ES-I3 (cell line): Measurements from ENCODE around the gene TMPRSS11E.
A peak's percentile ranks its signal among the peaks of the same experiment; 100 is the strongest.
"Not testable (repeated sequence)": the region's sequence is repeated elsewhere in the genome, so short reads cannot be mapped to it uniquely, and the experiment has no call there.

Experiments used
- H3K36me3 ChIP-seq: 2 replicates; pipeline ENCODE4 v1.6.1; 2013; ENCODE audit warnings: mild to moderate bottlenecking, low read length, control low read depth, moderate library complexity; ENCODE audit not compliant: insufficient read depth
- H3K4me1 ChIP-seq: 2 replicates; pipeline ENCODE4 v1.6.1; 2013; ENCODE audit warnings: mild to moderate bottlenecking, control low read depth, low read length; ENCODE audit not compliant: insufficient read depth
- H3K9ac ChIP-seq: 2 replicates; pipeline ENCODE4 v1.6.1; 2013; ENCODE audit warnings: low read depth, mild to moderate bottlenecking, low read length, moderate library complexity
- H3K9me3 ChIP-seq: 2 replicates; pipeline ENCODE4 v1.6.1; 2013; ENCODE audit warnings: mild to moderate bottlenecking, low read length, moderate library complexity; ENCODE audit not compliant: control insufficient read depth, insufficient read depth

TMPRSS11E gene

GRCh38 chr4:68447201-68447600 lies at the start of gene TMPRSS11E:
Gene TMPRSS11E, plus strand, starts transcription at chr4:68447463. Its CDS starts 50 bp downstream, at chr4:68447513.
- peaks cover 39% of the 10 kb centered on the region for H3K4me1 ChIP-seq
- no peaks in the 10 kb centered on the region for H3K36me3 ChIP-seq
- H3K9ac ChIP-seq = no peak within 1 kb of the TSS

GRCh38 chr4:68399306-68399705 lies 48.0 kb upstream of the TMPRSS11E start:
- H3K36me3 ChIP-seq = no peaks in the 10 kb centered on the region
- H3K4me1 ChIP-seq = peaks cover 15% of the 10 kb centered on the region
- no peak overlapping the region for H3K9ac ChIP-seq
- no peaks in the 10 kb centered on the region; the same call in 1 of the 2 replicates for H3K9me3 ChIP-seq

More at GRCh38 chr4:68447201-68447600, at the start of gene TMPRSS11E:
- H3K9me3 ChIP-seq = no peaks in the 10 kb centered on the region

- peaks cover 28% of the 10 kb centered on the region for H3K4me1 ChIP-seq
- no peaks in the 10 kb centered on the region; the same call in 1 of the 2 replicates for H3K9me3 ChIP-seq
- no peak overlapping the region for H3K9ac ChIP-seq
- H3K36me3 ChIP-seq = no peaks in the 10 kb centered on the region
Measured at GRCh38 chr4:68401231-68401630, 46.0 kb upstream of the TMPRSS11E start.

- H3K9me3 ChIP-seq = no peaks in the 10 kb centered on the region; the same call in 1 of the 2 replicates
- no peaks in the 10 kb centered on the region for H3K36me3 ChIP-seq
- peak overlapping the region; percentile 4; the same call in 1 of the 2 replicates for H3K9ac ChIP-seq
- H3K4me1 ChIP-seq = peaks cover 21% of the 10 kb centered on the region
Measured at GRCh38 chr4:68404153-68404552, 43.1 kb upstream of the TMPRSS11E start.

- not testable (repeated sequence) for H3K36me3 ChIP-seq, H3K9me3 ChIP-seq
- Histone ChIP-seq H3K9ac (peak overlapping the region; percentile 57), H3K4me1 (peaks cover 34% of the 10 kb centered on the region)
Measured at GRCh38 chr4:68405718-68406478, 41.4 kb upstream of the TMPRSS11E start.

- H3K9me3 ChIP-seq = no peaks in the 10 kb centered on the region; the same call in 1 of the 2 replicates
- 0 out of 2 replicates have a peak, but pooled peaks cover 5% of the 10 kb centered on the region for H3K36me3 ChIP-seq
- H3K4me1 ChIP-seq = peaks cover 36% of the 10 kb centered on the region
- peak overlapping the region; percentile 57 for H3K9ac ChIP-seq
Measured at GRCh38 chr4:68406479-68406859, 40.8 kb upstream of the TMPRSS11E start.

- peak overlapping the region; percentile 57 for H3K9ac ChIP-seq
- H3K36me3 ChIP-seq, H3K9me3 ChIP-seq: not testable (repeated sequence)
- H3K4me1 ChIP-seq = peaks cover 36% of the 10 kb centered on the region
Measured at GRCh38 chr4:68407015-68407867, 40.0 kb upstream of the TMPRSS11E start.

- peak overlapping the region; percentile 57 for H3K9ac ChIP-seq
- H3K9me3 ChIP-seq = no peaks in the 10 kb centered on the region; the same call in 1 of the 2 replicates
- H3K4me1 ChIP-seq = peaks cover 36% of the 10 kb centered on the region
- H3K36me3 ChIP-seq = 0 out of 2 replicates have a peak, but pooled peaks cover 5% of the 10 kb centered on the region
Measured at GRCh38 chr4:68407868-68408190, 39.4 kb upstream of the TMPRSS11E start.

GRCh38 chr4:68410149-68410548 lies 37.1 kb upstream of the TMPRSS11E start:
- Histone ChIP-seq H3K9ac (no peak overlapping the region), H3K4me1 (peaks cover 23% of the 10 kb centered on the region), H3K9me3 (peaks cover 2% of the 10 kb centered on the region; the same call in 1 of the 2 replicates), H3K36me3 (0 out of 2 replicates have a peak, but pooled peaks cover 8% of the 10 kb centered on the region)

- no peak overlapping the region for H3K9ac ChIP-seq
Measured at GRCh38 chr4:68410643-68411042, 36.6 kb upstream of the TMPRSS11E start.

GRCh38 chr4:68412031-68412430 lies 35.2 kb upstream of the TMPRSS11E start:
- H3K9ac ChIP-seq, H3K9me3 ChIP-seq: not testable (repeated sequence)
- Histone ChIP-seq H3K4me1 (peaks cover 18% of the 10 kb centered on the region), H3K36me3 (peaks cover 13% of the 10 kb centered on the region; the same call in 1 of the 2 replicates)

More at GRCh38 chr4:68410643-68411042, 36.6 kb upstream of the TMPRSS11E start:
- Histone ChIP-seq H3K9me3 (peaks cover 2% of the 10 kb centered on the region), H3K4me1 (peaks cover 18% of the 10 kb centered on the region), H3K36me3 (peaks cover 13% of the 10 kb centered on the region; the same call in 1 of the 2 replicates)

GRCh38 chr4:68416591-68416990 lies 30.7 kb upstream of the TMPRSS11E start:
- no peak overlapping the region for H3K9ac ChIP-seq
- H3K9me3 ChIP-seq = peaks cover 39% of the 10 kb centered on the region
- no peaks in the 10 kb centered on the region; the same call in 1 of the 2 replicates for H3K4me1 ChIP-seq
- peaks cover 12% of the 10 kb centered on the region; the same call in 1 of the 2 replicates for H3K36me3 ChIP-seq

GRCh38 chr4:68426516-68426915 lies 20.7 kb upstream of the TMPRSS11E start:
- Histone ChIP-seq H3K9me3 (peaks cover 5% of the 10 kb centered on the region; the same call in 1 of the 2 replicates), H3K9ac (no peak overlapping the region), H3K4me1 (peaks cover 3% of the 10 kb centered on the region; the same call in 1 of the 2 replicates), H3K36me3 (no peaks in the 10 kb centered on the region; the same call in 1 of the 2 replicates)

- Histone ChIP-seq H3K4me1 (peaks cover 3% of the 10 kb centered on the region; the same call in 1 of the 2 replicates), H3K9ac (no peak overlapping the region), H3K9me3 (peaks cover 5% of the 10 kb centered on the region; the same call in 1 of the 2 replicates), H3K36me3 (no peaks in the 10 kb centered on the region; the same call in 1 of the 2 replicates)
Measured at GRCh38 chr4:68430337-68430736, 16.9 kb upstream of the TMPRSS11E start.
